ENCODE data around the gene TMEM52. TPM values are rescaled to one million over a fixed set of nuclear protein-coding genes. Genes with fewer than 3 reads are reported as not detected.
A peak's percentile ranks its signal among the peaks of the same experiment; 100 is the strongest.

The TMEM52 gene
- total and polyA plus RNA-seq, 2 of the 13 experiments (the other 11 are each of a cell fraction or from before 2014, with no cell fraction given): 13.2 to 18.7 TPM

DNA sequence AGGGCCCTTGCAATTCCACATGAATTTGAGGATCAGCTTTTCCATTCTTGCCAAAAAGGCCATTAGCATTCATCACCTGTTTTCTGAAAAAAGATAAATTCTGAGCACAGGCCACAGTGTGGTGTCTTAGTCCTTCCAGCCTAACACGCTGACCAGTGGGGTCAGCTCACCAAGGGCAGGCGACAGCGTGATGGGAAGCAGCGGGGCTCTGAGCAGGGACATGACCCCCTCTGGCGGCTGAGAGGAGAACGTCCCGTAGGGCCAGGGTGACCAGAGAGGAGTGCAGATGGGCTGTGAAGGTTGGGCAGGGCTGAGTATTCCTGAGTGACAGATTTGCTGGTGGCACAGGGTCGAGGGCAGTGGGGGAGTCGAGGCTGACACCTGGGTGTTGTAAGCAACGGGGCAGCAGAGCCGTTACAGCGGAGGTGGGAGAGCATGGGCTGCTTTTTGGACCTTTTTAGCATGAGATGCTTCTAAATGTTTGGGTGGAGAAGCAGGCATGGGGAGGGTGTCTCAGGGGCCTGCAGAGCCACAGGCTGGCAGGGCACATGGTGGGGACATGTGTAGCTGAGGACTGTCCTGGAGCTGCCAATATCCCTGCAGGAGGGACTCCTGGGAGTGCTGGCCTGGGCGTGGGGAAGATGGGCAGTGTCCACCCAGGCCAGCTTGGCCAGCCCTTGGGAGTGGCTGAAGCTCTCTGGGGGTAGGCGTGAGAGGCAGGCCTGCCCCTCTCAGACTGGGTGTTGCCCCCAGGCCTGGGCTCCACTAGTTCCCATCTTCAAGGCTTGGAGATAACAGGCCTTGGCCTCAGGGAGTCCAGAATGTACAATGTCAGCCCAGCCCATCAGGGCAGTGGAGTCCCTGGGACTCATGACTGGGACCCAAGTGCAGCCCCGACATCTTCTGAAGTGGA is 12.6 kb downstream of the TMEM52 start (continued):
- TF ChIP-seq, protein P1, sequence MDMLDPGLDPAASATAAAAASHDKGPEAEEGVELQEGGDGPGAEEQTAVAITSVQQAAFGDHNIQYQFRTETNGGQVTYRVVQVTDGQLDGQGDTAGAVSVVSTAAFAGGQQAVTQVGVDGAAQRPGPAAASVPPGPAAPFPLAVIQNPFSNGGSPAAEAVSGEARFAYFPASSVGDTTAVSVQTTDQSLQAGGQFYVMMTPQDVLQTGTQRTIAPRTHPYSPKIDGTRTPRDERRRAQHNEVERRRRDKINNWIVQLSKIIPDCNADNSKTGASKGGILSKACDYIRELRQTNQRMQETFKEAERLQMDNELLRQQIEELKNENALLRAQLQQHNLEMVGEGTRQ (IDR thresholded peaks at IDR 0.05; ENCODE audit: low read depth, low read length): no peak
- TF ChIP-seq, protein P1 (CRISPR knock-in tag; IDR thresholded peaks at IDR 0.05; ENCODE audit: borderline replicate concordance): no peak
- TF ChIP-seq ZMYM2 (CRISPR knock-in tag; IDR thresholded peaks at IDR 0.05) (no peak), ZNF282 (IDR thresholded peaks at IDR 0.05; ENCODE audit: partially characterized antibody) (no peak), SOX5 (CRISPR knock-in tag; IDR thresholded peaks at IDR 0.05; ENCODE audit: borderline replicate concordance) (peak; percentile 53; the same call in 1 of the 2 replicates), MAFK (conservative IDR thresholded peaks at IDR 0.05 in 1 of 2, IDR thresholded peaks at IDR 0.05 in 1 of 2; ENCODE audit: low read length in 2 of 2) (no peak), MXD4 (CRISPR knock-in tag; IDR thresholded peaks at IDR 0.05) (peak; percentile 71; the same call in 1 of the 2 replicates), ZMYM4 (CRISPR knock-in tag; IDR thresholded peaks at IDR 0.05) (0 out of 2 replicates have a peak, but pooled peaks have one; percentile 40)
- TF ChIP-seq, protein P2, sequence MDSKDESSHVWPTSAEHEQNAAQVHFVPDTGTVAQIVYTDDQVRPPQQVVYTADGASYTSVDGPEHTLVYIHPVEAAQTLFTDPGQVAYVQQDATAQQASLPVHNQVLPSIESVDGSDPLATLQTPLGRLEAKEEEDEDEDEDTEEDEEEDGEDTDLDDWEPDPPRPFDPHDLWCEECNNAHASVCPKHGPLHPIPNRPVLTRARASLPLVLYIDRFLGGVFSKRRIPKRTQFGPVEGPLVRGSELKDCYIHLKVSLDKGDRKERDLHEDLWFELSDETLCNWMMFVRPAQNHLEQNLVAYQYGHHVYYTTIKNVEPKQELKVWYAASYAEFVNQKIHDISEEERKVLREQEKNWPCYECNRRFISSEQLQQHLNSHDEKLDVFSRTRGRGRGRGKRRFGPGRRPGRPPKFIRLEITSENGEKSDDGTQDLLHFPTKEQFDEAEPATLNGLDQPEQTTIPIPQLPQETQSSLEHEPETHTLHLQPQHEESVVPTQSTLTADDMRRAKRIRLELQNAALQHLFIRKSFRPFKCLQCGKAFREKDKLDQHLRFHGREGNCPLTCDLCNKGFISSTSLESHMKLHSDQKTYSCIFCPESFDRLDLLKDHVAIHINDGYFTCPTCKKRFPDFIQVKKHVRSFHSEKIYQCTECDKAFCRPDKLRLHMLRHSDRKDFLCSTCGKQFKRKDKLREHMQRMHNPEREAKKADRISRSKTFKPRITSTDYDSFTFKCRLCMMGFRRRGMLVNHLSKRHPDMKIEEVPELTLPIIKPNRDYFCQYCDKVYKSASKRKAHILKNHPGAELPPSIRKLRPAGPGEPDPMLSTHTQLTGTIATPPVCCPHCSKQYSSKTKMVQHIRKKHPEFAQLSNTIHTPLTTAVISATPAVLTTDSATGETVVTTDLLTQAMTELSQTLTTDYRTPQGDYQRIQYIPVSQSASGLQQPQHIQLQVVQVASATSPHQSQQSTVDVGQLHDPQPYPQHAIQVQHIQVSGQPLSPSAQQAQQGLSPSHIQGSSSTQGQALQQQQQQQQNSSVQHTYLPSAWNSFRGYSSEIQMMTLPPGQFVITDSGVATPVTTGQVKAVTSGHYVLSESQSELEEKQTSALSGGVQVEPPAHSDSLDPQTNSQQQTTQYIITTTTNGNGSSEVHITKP (CRISPR knock-in tag; IDR thresholded peaks at IDR 0.05; ENCODE audit: low read depth): peak; percentile 80; the same call in 1 of the 2 replicates
- TF ChIP-seq, protein P3, sequence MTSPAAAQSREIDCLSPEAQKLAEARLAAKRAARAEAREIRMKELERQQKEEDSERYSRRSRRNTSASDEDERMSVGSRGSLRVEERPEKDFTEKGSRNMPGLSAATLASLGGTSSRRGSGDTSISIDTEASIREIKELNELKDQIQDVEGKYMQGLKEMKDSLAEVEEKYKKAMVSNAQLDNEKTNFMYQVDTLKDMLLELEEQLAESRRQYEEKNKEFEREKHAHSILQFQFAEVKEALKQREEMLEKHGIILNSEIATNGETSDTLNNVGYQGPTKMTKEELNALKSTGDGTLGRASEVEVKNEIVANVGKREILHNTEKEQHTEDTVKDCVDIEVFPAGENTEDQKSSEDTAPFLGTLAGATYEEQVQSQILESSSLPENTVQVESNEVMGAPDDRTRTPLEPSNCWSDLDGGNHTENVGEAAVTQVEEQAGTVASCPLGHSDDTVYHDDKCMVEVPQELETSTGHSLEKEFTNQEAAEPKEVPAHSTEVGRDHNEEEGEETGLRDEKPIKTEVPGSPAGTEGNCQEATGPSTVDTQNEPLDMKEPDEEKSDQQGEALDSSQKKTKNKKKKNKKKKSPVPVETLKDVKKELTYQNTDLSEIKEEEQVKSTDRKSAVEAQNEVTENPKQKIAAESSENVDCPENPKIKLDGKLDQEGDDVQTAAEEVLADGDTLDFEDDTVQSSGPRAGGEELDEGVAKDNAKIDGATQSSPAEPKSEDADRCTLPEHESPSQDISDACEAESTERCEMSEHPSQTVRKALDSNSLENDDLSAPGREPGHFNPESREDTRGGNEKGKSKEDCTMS (CRISPR knock-in tag; conservative IDR thresholded peaks at IDR 0.05): no peak
- TF ChIP-seq, protein P4, sequence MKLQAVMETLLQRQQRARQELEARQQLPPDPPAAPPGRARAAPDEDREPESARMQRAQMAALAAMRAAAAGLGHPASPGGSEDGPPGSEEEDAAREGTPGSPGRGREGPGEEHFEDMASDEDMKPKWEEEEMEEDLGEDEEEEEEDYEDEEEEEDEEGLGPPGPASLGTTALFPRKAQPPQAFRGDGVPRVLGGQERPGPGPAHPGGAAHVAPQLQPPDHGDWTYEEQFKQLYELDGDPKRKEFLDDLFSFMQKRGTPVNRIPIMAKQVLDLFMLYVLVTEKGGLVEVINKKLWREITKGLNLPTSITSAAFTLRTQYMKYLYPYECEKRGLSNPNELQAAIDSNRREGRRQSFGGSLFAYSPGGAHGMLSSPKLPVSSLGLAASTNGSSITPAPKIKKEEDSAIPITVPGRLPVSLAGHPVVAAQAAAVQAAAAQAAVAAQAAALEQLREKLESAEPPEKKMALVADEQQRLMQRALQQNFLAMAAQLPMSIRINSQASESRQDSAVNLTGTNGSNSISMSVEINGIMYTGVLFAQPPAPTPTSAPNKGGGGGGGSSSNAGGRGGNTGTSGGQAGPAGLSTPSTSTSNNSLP (IDR thresholded peaks at IDR 0.05; ENCODE audit: low read depth, low read length): peak; percentile 42; the same call in 1 of the 2 replicates
- TF ChIP-seq, protein P5, sequence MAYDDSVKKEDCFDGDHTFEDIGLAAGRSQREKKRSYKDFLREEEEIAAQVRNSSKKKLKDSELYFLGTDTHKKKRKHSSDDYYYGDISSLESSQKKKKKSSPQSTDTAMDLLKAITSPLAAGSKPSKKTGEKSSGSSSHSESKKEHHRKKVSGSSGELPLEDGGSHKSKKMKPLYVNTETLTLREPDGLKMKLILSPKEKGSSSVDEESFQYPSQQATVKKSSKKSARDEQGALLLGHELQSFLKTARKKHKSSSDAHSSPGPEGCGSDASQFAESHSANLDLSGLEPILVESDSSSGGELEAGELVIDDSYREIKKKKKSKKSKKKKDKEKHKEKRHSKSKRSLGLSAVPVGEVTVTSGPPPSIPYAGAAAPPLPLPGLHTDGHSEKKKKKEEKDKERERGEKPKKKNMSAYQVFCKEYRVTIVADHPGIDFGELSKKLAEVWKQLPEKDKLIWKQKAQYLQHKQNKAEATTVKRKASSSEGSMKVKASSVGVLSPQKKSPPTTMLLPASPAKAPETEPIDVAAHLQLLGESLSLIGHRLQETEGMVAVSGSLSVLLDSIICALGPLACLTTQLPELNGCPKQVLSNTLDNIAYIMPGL (CRISPR knock-in tag; IDR thresholded peaks at IDR 0.05; ENCODE audit: borderline replicate concordance in 1 of 2, low read depth in 1 of 2): peak; percentile 88 to 90
